ENCODE measurements around the gene ATP10A.

GRCh38 chr15:25797936-25798901, 64.9 kb downstream of the ATP10A start:
- TF ChIP-seq EP300 (IDR thresholded peaks at IDR 0.05; ENCODE audit: borderline replicate concordance in 1 of 2, low read depth in 2 of 2, low read length in 2 of 2) (no peak), KDM1A (IDR thresholded peaks at IDR 0.05; ENCODE audit: borderline replicate concordance, low read length) (no peak), EZH2 (IDR thresholded peaks at IDR 0.05; ENCODE audit: low read depth, low read length, severe bottlenecking) (no peak), POLR2A (IDR thresholded peaks at IDR 0.05; ENCODE audit: control extremely low read depth in 1 of 2, low read depth in 2 of 2, low read length in 2 of 2) (no peak), JUN (IDR thresholded peaks at IDR 0.05; ENCODE audit: low read depth, low read length) (no peak), BRCA1 (IDR thresholded peaks at IDR 0.05; ENCODE audit: low read depth, low read length) (no peak), SRF (IDR thresholded peaks at IDR 0.05; ENCODE audit: low read depth, low read length) (no peak), SUZ12 (IDR thresholded peaks at IDR 0.05; ENCODE audit: low read length) (no peak)
- TF ChIP-seq, protein P1, sequence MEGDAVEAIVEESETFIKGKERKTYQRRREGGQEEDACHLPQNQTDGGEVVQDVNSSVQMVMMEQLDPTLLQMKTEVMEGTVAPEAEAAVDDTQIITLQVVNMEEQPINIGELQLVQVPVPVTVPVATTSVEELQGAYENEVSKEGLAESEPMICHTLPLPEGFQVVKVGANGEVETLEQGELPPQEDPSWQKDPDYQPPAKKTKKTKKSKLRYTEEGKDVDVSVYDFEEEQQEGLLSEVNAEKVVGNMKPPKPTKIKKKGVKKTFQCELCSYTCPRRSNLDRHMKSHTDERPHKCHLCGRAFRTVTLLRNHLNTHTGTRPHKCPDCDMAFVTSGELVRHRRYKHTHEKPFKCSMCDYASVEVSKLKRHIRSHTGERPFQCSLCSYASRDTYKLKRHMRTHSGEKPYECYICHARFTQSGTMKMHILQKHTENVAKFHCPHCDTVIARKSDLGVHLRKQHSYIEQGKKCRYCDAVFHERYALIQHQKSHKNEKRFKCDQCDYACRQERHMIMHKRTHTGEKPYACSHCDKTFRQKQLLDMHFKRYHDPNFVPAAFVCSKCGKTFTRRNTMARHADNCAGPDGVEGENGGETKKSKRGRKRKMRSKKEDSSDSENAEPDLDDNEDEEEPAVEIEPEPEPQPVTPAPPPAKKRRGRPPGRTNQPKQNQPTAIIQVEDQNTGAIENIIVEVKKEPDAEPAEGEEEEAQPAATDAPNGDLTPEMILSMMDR (IDR thresholded peaks at IDR 0.05; ENCODE audit: control extremely low read depth in 1 of 3, insufficient read depth in 1 of 3, low read depth in 1 of 3, low read length in 3 of 3): no peak

All from H1 (cell line).